Endothelial cell of umbilical vein (primary cell): ENCODE data around the gene KCNQ1OT1. TPM values are rescaled to one million over a fixed set of nuclear protein-coding genes. Genes with fewer than 3 reads are reported as not detected.

Source experiments
- BruUV-seq: library from RNA; stranded (reverse); fragments of 400-500 nt; replicated peaks from 2 replicates; lab custom pipeline; 2021; lab: Mats Ljungman, UMichigan
- CTCF ChIA-PET: fragments of 300-600, 350-600 bp; sonication (Branson Sonifier 250); formaldehyde crosslinking; loops from one replicate; lab custom pipeline; 2021; ENCODE audit warnings: antibody characterized with exemption, inconsistent platforms; lab: Charles Lee
- POLR2A ChIA-PET: fragments of 300-600, 350-600 bp; sonication (Branson Sonifier 250); formaldehyde crosslinking; loops from one replicate; lab custom pipeline; 2021; ENCODE audit warnings: antibody characterized with exemption, inconsistent platforms; lab: Charles Lee
- DNase-seq: peaks from one replicate; pipeline ENCODE4 v3.0.0-alpha.2; 2011; ENCODE audit warnings: low read depth, low spot score
- FAIRE-seq: peaks from 2 replicates; lab custom pipeline; 2011; peaks lifted over from hg19 to GRCh38; lab: Jason Lieb, UNC
- H2AFZ ChIP-seq: 2 replicates; pipeline ENCODE4 v1.6.0; 2012; ENCODE audit warnings: low read depth, low read length, control low read depth, inconsistent platforms
- H3K27ac ChIP-seq: 2 replicates; pipeline ENCODE4 v1.5.1; 2011; ENCODE audit warnings: low read depth, mild to moderate bottlenecking, control low read depth, low read length, moderate library complexity; ENCODE audit not compliant: insufficient read depth
- H3K27me3 ChIP-seq, 2 experiments: 2 replicates each; pipeline versions ENCODE4 v1.6.0 to v1.6.1; 2011; ENCODE audit warnings: low read length in 2 of 2, mixed read lengths in 1 of 2; ENCODE audit not compliant: control insufficient read depth in 2 of 2, insufficient read depth in 2 of 2
- H3K36me3 ChIP-seq, 2 experiments: 2 replicates in 1 of 2; 3 replicates in 1 of 2; pipeline ENCODE4 v1.5.1; 2011; ENCODE audit warnings: low read length in 2 of 2, mild to moderate bottlenecking in 1 of 2, moderate library complexity in 1 of 2; ENCODE audit not compliant: control insufficient read depth in 2 of 2, insufficient read depth in 2 of 2; ENCODE audit errors: extremely low read depth in 1 of 2
- H3K4me1 ChIP-seq: 3 replicates; pipeline ENCODE4 v1.5.1; 2011; ENCODE audit warnings: mild to moderate bottlenecking, low read length; ENCODE audit not compliant: control insufficient read depth, insufficient read depth; ENCODE audit errors: extremely low read depth
- H3K4me2 ChIP-seq: 2 replicates; pipeline ENCODE4 v1.6.1; 2011; ENCODE audit warnings: low read length, control low read depth, mixed read lengths; ENCODE audit not compliant: insufficient read depth
- H3K4me3 ChIP-seq, 3 experiments: fragments of 200-600 bp in 1 of 3; sonication (generic), shearing (Covaris generic) in 1 of 3; replicated peaks in 1 of 3; 2 replicates each; pipeline ENCODE4 v1.5.1; 2011 to 2016; ENCODE audit warnings: control low read depth in 3 of 3, low read length in 3 of 3, mild to moderate bottlenecking in 2 of 3, inconsistent platforms in 1 of 3, low read depth in 1 of 3, moderate library complexity in 1 of 3; ENCODE audit not compliant: insufficient read depth in 1 of 3
- H3K79me2 ChIP-seq: 2 replicates; pipeline ENCODE4 v1.6.0; 2012; ENCODE audit warnings: low read length, inconsistent platforms; ENCODE audit not compliant: control insufficient read depth, insufficient read depth
- H3K9ac ChIP-seq: replicated peaks from 2 replicates; pipeline ENCODE3; 2011; ENCODE audit warnings: low read length, control low read depth; ENCODE audit not compliant: insufficient read depth; ENCODE audit errors: extremely low read depth
- H3K9me1 ChIP-seq: replicated peaks from 3 replicates; pipeline ENCODE4 v1.6.0; 2011; ENCODE audit warnings: mild to moderate bottlenecking, low read length; ENCODE audit not compliant: control insufficient read depth, insufficient read depth; ENCODE audit errors: extremely low read depth
- H3K9me3 ChIP-seq: replicated peaks from 2 replicates; pipeline ENCODE4 v1.5.1; 2012; ENCODE audit warnings: low read length, inconsistent platforms; ENCODE audit not compliant: control insufficient read depth, insufficient read depth
- H4K20me1 ChIP-seq: replicated peaks from 2 replicates; pipeline ENCODE3; 2011; ENCODE audit warnings: mild to moderate bottlenecking, low read length; ENCODE audit not compliant: control insufficient read depth, insufficient read depth; ENCODE audit errors: extremely low read depth
- EZH2 ChIP-seq: IDR thresholded peaks from 2 replicates; pipeline ENCODE4 v1.6.1; 2012; ENCODE audit warnings: borderline replicate concordance, low read depth, mild to moderate bottlenecking, moderate library complexity, low read length, inconsistent platforms; ENCODE audit not compliant: severe bottlenecking
- FOS ChIP-seq: IDR thresholded peaks from 2 replicates; pipeline ENCODE4 v1.6.1; 2011; ENCODE audit warnings: mild to moderate bottlenecking, low read length, moderate library complexity, borderline replicate concordance; ENCODE audit not compliant: insufficient read depth
- GATA2 ChIP-seq: IDR thresholded peaks from 2 replicates; pipeline ENCODE4 v1.7.0; 2011; ENCODE audit warnings: low read depth, mild to moderate bottlenecking, moderate library complexity, mixed read lengths, low read length; ENCODE audit not compliant: insufficient read length, insufficient read depth
- JUN ChIP-seq: IDR thresholded peaks from 2 replicates; pipeline ENCODE4 v1.6.1; 2011; ENCODE audit warnings: borderline replicate concordance, low read depth; ENCODE audit not compliant: insufficient read length, insufficient read depth
- MAX ChIP-seq: IDR thresholded peaks from 2 replicates; pipeline ENCODE4 v1.6.1; 2011; ENCODE audit not compliant: insufficient read depth, insufficient read length
- MYC ChIP-seq: IDR thresholded peaks from one replicate; pipeline ENCODE4 v1.6.1; 2011; ENCODE audit warnings: mild to moderate bottlenecking, low read depth, low read length
- POLR2A ChIP-seq: IDR thresholded peaks from 2 replicates; pipeline ENCODE4 v1.6.1; 2012; ENCODE audit warnings: low read depth, mild to moderate bottlenecking, control low read depth, low read length
- POLR2AphosphoS5 ChIP-seq: IDR thresholded peaks from 2 replicates; pipeline ENCODE4 v1.6.1; 2012; ENCODE audit warnings: low read depth, mild to moderate bottlenecking, control low read depth, low read length, moderate library complexity; ENCODE audit not compliant: insufficient read depth
- dilution Hi-C: fragments of 300-500 bp; cut with MboI; formaldehyde crosslinking; loops from one replicate; pipeline ENCODE4 v1.15.0; 2019; ENCODE audit warnings: low sequenced_read_pairs; ENCODE audit not compliant: extremely low pct_ligation_motif_present
- intact Hi-C: fragments of 100-400 bp; cut with micrococcal nuclease; formaldehyde crosslinking; loops from one replicate; pipeline ENCODE4 v1.10.0; 2022
- polyA plus RNA-seq, 4 experiments: library from polyadenylated mRNA; depleted of rRNA in 3 of 4; stranded (reverse) in 3 of 4; unstranded in 1 of 4; fragments of >200 nt; gene quantifications; 2 replicates each; pipeline versions ENCODE4 v1.2.1 to v1.2.3, GENCODE V29; 2011 to 2012; ENCODE audit warnings: missing spikeins in 1 of 4
- total RNA-seq: library from RNA; stranded (reverse); gene quantifications from 2 replicates; pipeline ENCODE4 v1.2.3, GENCODE V29; 2021
- TF ChIP-seq, protein P1 (sequence below), 2 donors: IDR thresholded peaks; 1 replicate in 1 of 2; 2 replicates in 1 of 2; pipeline ENCODE4 v1.5.1; 2011; ENCODE audit warnings: low read length in 2 of 2, mild to moderate bottlenecking in 2 of 2, moderate library complexity in 2 of 2, control low read depth in 1 of 2, inconsistent platforms in 1 of 2, low read depth in 1 of 2; ENCODE audit not compliant: insufficient read depth in 1 of 2; ENCODE audit errors: extremely low read depth in 1 of 2

KCNQ1OT1 gene
- total and polyA plus RNA-seq, 2 donors (not counting 3 experiments of a cell fraction or from before 2014, with no cell fraction given): 0.11 to 1.8 TPM

GRCh38 chr11:2713094-2713493, 13.3 kb upstream of the KCNQ1OT1 start:
- no peak for DNase-seq
- Histone ChIP-seq H3K9me1 (no peaks in the 10 kb centered on the region), H4K20me1 (no peaks in the 10 kb centered on the region), H3K27me3 (peaks cover 0 to 2% of the 10 kb centered on the region in 2 experiments), H3K9me3 (no peaks in the 10 kb centered on the region), H3K4me3 (no peak overlapping the region), H3K4me2 (no peak overlapping the region), H3K79me2 (no peaks in the 10 kb centered on the region), H3K27ac (no peak overlapping the region), H3K36me3 (no peaks in the 10 kb centered on the region), H3K4me1 (no peaks in the 10 kb centered on the region), H2AFZ (no peak overlapping the region), H3K9ac (no peak overlapping the region)
- TF ChIP-seq MAX (no peak), JUN (no peak), FOS (no peak), MYC (no peak), POLR2AphosphoS5 (no peak), POLR2A (no peak), EZH2 (no peak), GATA2 (no peak)
- TF ChIP-seq, protein P1, sequence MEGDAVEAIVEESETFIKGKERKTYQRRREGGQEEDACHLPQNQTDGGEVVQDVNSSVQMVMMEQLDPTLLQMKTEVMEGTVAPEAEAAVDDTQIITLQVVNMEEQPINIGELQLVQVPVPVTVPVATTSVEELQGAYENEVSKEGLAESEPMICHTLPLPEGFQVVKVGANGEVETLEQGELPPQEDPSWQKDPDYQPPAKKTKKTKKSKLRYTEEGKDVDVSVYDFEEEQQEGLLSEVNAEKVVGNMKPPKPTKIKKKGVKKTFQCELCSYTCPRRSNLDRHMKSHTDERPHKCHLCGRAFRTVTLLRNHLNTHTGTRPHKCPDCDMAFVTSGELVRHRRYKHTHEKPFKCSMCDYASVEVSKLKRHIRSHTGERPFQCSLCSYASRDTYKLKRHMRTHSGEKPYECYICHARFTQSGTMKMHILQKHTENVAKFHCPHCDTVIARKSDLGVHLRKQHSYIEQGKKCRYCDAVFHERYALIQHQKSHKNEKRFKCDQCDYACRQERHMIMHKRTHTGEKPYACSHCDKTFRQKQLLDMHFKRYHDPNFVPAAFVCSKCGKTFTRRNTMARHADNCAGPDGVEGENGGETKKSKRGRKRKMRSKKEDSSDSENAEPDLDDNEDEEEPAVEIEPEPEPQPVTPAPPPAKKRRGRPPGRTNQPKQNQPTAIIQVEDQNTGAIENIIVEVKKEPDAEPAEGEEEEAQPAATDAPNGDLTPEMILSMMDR (IDR thresholded peaks at IDR 0.05; ENCODE audit: extremely low read depth in 1 of 2, insufficient read depth in 1 of 2, low read depth in 1 of 2, low read length in 2 of 2): no peak
- no peak for FAIRE-seq
- POLR2A ChIA-PET: no interaction called here
- no TSS peak for BruUV-seq
- CTCF ChIA-PET: no interaction called here
- intact Hi-C loops: no loop called here
- dilution Hi-C loops: no loop called here
